NCI-H2081 (cell line): ENCODE measurements around the gene LCN15.
"Not testable (repeated sequence)": the region's sequence is repeated elsewhere in the genome, so short reads cannot be mapped to it uniquely, and the experiment has no call there.

Experiments used
- DNase-seq, 2 experiments: peaks; one replicate each; lab custom pipeline; 2025; lab: John Stamatoyannopoulos, UW

The LCN15 gene

GRCh38 chr9:136722093-136722968, 42.0 kb downstream of the LCN15 start:
- DNase-seq, result no peak

DNA sequence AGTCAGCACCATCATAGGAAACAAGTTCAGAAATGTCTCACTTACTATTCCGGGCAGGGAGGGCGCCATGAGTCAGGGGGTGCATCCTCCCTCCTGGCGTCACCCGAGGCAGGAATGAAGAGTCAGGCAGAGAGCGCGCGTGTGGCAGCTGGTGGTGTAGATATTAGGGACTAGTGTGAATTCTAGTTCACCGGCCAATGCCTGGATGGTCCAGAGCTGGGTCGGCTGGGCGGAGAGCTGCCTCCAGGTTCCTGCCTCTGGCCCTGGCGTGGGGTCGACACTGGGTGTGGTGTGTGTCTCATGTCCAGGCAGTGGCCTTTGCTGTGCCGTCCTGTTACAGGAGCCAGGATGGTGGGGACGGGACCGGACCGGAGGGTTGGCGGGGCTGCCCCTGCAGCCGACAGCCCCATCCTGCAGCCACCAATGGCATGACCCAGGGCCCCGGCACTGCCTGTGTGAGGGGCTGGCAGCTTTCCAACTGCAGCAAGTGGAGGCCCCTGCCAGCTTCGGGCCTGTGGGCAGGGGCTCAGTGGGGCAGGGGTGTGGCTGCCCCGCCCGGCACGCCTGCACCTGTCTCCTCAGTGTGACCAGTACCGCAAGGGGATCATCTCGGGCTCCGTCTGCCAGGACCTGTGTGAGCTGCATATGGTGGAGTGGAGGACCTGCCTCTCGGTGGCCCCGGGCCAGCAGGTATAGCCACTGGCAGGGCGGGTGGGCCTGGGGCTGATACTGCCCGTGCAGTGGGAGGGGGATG, 42.8 kb downstream of the LCN15 start:
- DNase-seq, result no peak

DNA sequence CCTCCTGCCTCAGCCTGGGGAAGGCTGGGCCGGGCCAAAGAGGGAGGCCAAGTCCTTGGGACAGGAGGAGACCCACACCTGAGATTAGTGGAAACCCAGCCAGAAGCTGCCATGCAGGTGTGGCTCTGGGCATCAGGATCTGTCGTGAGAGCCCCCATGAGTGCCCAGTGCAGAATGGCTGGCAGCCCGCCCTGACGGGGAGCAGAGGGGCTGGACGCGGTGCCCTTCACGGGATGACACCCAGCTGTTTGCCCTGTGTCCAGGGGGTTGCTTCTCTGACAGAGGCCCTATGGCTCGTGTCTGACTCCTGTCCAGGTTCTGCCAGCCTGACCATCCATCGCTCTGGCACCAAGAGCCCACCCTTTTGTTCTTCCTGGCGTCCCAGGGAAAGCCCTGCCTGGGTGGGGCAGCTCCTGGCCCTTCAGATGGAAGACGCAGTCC, 43.4 kb downstream of the LCN15 start:
- no peak for DNase-seq

- DNase-seq, result peak; percentile 46 to 56
Measured at GRCh38 chr9:136720251-136720897, 43.9 kb downstream of the LCN15 start.

- DNase-seq, result no peak
Measured at GRCh38 chr9:136719195-136719880, 45.0 kb downstream of the LCN15 start.

- DNase-seq, result no peak
Measured at GRCh38 chr9:136718345-136719194, 45.7 kb downstream of the LCN15 start.

GRCh38 chr9:136717399-136717798, 46.9 kb downstream of the LCN15 start:
- DNase-seq, result no peak

DNA sequence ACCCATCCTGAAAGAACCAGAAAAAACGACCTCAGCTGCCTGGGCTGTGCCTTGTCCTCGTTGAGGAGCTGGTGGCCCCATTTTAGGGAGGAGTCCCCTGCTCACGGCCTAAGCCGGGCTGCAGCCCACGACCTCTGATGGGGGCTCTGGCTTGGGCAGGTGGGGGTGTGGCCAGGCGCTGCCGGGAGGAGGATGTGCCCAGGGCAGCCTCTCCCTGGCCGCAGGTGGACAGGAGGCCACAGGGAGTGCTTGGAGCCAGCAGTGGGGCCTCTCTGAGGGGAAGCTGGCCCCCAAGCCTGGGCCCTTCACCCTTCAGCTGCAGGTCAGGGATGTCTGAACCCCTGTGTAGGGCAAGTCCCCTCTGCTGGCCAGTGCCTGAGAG, 49.4 kb downstream of the LCN15 start:
- DNase-seq, result no peak

- no peak for DNase-seq
Measured at GRCh38 chr9:136714096-136714892, 50.0 kb downstream of the LCN15 start.

- DNase-seq, result peak; percentile 12 to 63
Measured at GRCh38 chr9:136713550-136713949, 50.8 kb downstream of the LCN15 start.

DNA sequence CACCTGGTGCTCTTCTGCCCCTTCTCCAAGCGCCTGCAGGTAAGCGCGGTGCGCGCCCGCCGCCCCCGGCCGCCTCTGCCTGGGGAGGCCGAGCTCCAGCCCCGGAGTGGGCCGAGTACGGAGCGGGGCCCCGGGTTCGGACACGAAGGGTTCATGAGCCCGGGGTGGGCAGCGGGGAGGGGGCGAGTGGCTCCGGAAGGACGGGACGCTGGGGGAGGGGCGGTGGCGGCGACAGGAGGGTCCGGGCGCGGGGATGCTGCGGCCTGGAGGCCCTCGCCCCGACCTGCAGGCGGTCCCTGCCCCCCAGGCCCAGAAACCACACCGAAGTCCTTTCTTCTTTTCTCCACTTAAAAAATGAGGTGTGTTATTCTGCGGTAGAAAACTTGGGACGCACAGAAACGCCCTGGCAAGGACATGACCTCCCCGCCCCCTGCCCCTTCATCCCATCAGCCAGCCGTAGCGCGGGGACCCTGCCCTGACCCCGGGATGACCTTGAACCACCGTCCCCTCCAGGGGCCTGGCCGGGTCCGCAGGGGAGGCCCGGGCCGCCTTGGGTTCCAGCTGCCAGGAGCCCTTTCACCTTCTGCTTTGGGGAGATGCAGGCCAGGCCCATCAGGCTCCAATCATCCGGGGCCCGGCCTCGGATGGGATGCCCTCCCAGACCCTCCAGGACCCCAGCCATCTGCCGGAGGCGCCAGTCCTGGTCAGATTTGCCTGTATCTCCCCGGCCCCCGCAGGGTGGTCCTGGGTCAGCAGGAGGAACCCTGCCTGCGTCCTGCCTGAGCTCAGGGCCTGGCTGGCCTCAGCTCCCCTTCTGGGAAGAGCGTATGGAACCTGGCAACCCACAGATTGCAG, 51.4 kb downstream of the LCN15 start:
- no peak for DNase-seq

DNA sequence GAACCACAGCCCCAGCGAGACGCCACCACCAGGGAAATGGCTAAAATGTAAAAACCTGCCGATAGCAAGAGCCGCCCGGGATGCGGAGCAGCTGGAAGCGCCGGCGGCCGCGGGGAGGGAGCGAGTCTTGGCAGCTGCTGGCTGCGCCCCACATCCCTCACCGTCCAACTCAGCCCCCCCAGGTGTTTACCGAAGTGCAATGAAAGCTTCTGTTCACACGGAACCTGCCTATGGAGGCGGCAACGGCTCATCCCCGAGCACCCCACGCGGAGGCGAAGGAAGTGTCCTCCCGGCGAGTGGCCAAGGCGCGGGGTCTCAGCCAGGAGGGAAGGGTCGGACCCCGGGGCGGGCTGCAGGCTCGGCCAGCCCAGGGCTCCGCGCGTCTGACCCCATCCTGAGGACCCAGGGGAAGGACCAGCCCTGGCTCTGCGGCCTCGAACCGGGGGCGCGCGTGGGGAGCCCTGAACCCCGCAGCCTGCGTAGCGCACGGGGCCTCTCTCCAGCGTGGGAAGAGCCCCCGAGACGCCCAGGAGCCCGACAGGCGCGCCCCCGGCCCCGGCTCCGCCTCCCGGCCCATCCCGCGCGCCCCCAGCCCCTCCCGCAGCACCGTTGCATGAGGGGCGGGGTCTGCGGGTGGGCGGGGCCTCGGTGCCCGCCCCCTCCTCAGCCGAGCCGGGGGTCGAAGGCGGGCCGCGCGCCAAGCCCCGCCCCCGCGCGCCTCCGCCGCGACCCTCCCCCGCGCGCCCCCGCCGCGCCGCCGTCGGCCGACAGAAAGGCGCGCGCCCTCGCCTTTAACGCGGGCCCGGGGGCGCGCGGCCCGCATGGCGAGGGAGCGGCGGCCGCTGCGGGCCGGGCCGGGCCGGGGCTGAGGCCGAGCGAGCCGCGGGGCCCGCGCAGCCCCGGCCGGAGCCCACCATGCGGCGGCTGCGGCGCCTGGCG, 52.3 kb downstream of the LCN15 start, which contains the start of gene DIPK1B:
Gene DIPK1B, plus strand, starts transcription at position 822 of the 939 bp plus-strand sequence. Its CDS starts 94 bp downstream, at position 916.
- DNase-seq, result peak; percentile 73 to 86

DNA sequence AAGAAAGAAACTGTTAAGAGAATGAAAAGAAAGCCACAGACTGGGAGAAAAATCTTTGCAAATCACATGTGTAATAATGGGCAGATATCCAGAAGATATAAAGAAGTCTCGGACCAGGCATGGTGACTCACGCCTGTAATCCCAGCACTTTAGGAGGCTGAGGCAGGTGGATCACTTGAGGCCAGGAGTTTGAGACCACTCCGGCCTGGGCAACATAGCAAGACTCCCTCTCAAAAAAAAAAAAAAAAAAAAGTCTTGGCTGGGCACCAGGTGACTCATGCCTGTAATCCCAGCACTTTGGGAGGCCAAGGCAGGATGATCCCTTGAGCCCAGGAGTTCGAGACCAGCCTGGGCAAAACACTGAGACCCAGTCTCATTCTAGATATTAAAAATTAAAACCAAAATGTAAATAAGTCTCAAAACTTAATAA, 53.1 kb downstream of the LCN15 start:
- DNase-seq, result not testable (repeated sequence)

DNA sequence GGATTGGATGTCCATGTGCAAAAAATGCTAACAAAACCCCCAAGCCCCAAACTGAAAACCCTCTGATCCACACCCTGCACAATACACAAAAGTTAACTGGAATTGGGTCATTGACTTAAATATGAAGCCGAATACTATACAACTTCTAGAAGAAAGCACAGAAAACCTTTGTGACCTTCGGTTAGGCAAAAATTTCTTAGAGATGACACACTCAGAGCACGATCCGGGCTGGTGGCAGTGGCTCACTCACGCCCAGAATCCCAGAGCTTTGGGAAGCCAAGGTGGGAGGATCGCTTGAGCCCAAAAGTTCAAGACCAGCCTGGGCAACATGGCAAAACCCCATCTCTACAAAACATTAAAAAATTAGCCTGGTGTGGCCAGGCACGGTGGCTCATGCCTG, 53.8 kb downstream of the LCN15 start:
- no peak for DNase-seq
